Activated T-cell treated with anti-CD3 and anti-CD28 coated beads, Interleukin-2, amount 50 U/mL, for 1 hour (primary cell): ENCODE results near the gene PNMA8B.

Experiments
- DNase-seq: peaks from one replicate; pipeline ENCODE4 v3.0.0-alpha.2; 2020

PNMA8B gene

GRCh38 chr19:46486358-46486757 is 9.3 kb downstream of the PNMA8B start:
- no peak for DNase-seq

DNA sequence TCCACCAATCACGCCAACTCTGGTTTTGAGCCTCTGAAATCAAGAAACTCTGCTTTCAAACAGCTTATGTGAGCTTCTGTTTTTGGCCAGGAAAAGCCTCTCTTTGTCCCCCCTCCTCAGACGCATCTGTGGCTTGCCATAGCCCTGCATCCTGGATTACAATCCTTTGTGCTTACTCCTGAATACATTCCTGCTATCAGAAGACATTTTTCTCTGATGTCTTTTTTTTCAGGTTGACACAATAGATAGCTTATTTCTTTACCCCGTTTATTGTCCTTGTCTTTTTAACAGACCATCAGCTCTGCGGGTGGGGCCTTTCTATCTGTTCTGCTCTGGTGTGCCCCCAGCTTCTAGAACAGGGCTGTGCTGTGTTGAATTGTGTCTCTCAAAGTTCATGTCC is 11.0 kb downstream of the PNMA8B start:
- DNase-seq = no peak

DNA sequence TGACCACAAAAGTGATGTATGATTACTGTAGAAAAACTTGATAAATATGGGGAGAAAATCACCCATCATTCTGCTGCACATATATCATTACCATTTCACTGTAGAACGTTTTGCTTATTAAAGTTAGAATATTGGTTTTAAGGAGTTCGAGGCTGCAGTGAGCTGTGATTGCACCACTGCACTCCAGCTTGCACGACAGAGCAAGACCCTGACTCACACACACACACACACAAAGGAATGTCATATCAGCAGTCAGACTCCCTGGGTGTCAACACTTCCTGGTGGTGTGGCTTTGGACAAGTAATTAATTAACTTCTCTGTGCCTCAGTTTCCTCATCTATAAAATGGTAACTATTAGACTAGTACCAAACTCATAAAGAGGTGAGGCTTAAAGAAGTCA is 13.0 kb downstream of the PNMA8B start:
- DNase-seq = no peak

GRCh38 chr19:46481947-46482346 is 13.7 kb downstream of the PNMA8B start:
- no peak for DNase-seq

GRCh38 chr19:46481223-46481848 is 14.3 kb downstream of the PNMA8B start:
- no peak for DNase-seq

DNA sequence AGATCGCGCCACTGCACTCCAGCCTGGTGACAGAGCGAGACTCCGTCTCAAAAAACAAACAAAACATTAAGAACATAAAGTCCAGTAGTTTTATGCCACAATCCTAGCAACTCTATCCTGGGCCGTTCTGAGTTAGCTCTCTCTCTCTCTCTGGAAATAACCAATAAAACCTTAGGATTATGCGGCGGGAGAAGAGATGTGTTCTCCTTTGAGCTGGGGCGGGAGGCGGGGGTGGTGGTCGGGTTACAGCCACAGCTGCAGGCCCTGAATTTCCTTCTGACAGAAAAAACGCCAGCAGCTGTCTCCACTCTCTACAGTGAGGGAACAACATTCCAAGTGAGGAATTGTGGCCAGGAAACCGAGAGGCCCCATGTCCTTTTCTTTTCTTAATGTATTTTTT is 15.3 kb downstream of the PNMA8B start:
- DNase-seq = no peak

- DNase-seq = no peak
These were observed 17.2 kb downstream of the PNMA8B start for GRCh38 chr19:46478356-46478986.

- no peak for DNase-seq
These were observed 19.7 kb downstream of the PNMA8B start for GRCh38 chr19:46475986-46476385.

DNA sequence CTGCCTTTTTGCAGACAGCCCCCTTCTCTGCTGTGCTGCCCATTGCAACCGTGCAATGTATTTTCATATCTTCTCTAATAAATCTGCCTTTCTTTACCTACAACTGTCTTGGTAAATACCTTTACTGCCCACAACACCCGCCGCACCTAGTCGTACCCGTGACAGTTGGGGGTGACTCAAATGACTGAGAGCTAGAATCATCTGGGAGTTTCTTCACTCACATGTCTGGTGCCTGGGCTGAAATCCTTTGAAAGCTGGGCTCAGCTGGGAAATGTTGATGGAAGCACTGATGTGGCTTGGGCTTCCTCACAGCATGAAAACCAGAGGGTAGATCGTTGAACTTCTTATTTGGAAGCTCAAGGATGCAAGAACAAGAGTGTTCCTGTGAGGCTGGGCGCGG is 21.5 kb downstream of the PNMA8B start:
- no peak for DNase-seq

DNA sequence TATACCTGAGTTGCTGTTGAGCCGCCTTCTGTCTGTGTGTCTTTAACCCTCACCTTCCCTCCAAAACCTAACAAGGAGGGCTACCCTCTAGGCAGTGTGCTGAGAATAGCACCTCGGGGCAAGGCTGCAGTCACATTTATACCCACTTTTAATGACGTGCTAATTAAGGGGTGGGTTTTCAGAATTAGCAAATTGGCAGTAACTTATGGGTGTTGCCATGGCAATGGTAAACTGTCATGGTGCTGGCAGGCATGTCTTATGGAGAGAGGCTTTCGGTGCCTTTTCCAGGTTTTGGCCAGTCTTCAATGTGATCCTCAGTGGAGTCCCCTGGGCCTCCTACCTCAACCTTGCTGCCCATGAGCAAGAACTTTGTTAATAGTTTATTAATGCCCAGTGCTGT is 23.1 kb downstream of the PNMA8B start:
- DNase-seq = no peak

GRCh38 chr19:46471811-46472543 is 23.7 kb downstream of the PNMA8B start:
- no peak for DNase-seq

DNA sequence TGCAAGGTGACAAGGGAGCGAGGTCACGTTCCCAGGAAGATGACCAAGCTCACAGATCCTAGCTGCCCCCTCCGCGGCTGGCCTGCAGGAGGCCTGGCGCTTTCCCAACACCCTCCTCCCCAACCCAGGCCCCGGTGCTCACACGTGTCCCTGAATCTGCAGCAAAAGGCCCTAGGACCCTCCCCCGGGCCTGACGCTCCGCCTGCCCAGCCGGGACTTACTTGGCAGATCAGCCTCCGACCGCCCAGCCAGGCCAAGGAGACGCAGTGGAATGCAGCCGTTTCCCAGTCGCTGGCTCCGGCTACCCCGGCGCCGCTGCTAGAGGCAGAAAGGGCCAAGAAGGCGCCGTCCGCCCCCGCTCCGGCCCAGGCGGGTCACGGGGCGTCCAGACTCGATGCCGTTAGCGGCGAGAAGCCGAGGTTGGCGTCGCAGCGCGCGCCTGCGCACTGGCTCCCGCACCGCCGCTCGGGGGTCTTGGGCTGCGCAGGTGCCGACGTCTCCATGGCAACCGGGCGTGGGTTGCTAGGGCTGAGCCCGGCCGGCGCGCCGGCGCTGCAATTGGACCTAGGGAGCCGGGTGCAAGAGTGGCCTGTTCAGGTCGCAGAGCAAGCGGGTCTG is 24.4 kb downstream of the PNMA8B start, which contains the start of gene PNMA8A:
Gene PNMA8A (minus strand): TSS at position 448 of the 618 bp plus-strand sequence. CDS start 528 bp downstream, outside the sequence.
- no peak for DNase-seq

- DNase-seq = no peak
These were observed 25.3 kb downstream of the PNMA8B start for GRCh38 chr19:46470376-46470775.

DNA sequence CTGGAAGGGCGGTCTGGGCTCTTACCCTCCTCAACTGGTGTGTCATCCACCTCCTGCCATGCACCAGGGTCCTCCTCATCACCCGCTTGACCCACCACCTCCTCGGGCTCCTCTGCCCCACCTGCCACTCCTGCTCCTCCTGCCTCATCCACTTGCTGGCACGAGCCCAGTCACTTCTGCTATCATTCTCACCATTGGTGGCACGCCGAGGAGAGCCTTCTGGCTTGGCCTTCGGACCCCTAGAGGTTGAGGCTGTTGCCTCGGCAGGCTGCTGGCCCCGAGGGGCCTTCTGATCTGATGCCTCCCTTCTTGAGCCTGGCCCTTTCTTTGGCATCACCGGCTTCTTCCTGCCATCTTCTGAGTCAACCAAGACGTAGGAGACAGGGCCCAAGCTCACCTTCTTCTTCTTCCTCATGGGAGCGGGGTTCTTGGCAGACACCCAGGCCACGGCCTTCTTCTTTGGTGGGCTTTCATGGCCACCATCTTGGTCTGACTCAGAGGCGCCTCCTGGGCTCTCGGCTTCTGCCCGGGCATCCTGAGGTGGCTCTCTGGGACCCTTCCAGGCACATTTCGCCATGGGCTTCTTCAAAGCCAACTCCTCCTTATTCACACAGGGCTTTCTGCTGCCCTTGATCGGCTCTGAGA is 26.0 kb downstream of the PNMA8B start:
- DNase-seq = no peak

- DNase-seq = no peak
These were observed 29.0 kb downstream of the PNMA8B start for GRCh38 chr19:46466536-46467196.

- DNase-seq = no peak
These were observed 32.2 kb downstream of the PNMA8B start for GRCh38 chr19:46463516-46463915.

- DNase-seq = no peak
These were observed 34.1 kb downstream of the PNMA8B start for GRCh38 chr19:46461537-46461936.

DNA sequence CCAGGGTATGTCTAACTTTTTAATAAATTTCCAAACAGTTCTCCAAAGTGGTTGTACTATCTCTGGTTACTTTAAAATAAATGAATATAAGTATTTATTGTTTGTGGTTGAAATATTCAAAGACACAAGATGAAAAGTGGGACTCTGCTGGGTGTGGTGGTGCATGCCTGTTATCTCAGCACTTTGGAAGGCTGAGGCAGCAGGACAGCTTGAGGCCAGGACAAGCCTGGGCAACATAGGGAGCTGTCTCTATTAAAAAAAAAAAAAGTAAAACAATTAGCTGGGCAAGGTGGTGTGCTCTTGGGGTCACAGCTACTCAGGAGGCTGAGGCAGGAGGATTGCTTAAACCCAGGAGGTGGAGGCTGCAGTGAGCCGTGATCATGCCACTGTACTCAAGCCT is 34.7 kb downstream of the PNMA8B start:
- no peak for DNase-seq

GRCh38 chr19:46460055-46460454 is 35.6 kb downstream of the PNMA8B start:
- DNase-seq = no peak

DNA sequence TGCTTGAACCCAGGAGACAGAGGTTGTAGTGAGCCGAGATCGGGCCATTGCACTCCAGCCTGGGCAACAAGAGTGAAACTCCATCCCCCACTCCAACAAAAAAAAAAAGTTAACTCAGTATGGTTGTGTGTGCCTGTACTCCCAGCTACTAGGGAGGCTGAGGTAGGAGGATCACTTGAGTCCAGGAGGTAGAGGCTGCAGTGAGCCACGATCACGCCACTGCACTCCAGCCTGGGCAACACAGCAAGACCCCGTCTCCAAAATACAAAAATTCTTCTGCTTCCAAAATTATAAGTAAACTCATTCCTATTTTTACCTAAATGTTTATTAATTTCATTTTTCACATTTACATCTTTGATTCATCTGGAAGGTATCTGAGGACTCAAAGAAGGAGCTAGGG is 38.7 kb downstream of the PNMA8B start:
- no peak for DNase-seq

- no peak for DNase-seq
These were observed 41.4 kb downstream of the PNMA8B start for GRCh38 chr19:46454244-46454643.

DNA sequence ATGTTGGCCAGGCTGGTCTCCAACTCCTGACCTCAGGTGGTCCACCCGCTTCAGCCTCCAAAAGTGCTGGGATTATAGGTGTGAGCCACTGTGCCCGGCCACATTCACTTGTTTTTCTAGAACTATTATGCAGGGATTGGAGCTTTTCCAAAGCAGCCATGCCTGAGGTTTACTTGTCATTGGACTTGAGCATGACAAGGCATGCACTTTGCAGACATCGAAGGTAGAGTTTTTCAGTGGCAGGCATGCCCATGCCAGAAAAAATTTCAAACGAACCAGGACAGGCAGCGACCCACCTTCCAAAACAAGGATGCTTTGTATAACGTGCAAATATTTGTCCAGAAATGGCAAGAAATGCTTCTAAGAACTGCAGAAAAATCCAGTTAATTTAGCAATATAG is 42.0 kb downstream of the PNMA8B start:
- no peak for DNase-seq

DNA sequence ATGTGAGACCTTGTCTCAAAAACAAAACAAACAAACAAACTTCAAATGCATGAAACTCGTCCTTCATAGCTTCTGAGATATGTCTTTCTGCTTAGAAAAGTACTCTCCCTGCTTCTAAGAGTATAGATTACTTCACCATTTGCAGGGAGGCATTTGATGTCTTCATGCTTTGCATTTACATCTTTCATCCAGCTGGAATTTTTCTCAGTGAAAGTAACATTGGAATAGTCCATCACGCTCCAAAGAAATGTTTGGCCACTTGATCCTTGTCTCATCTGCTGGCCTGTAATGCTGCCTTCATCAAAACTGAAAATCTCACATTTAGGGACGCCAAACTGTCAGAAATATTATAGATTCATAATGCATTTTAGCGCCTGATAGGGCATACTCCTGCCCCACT is 43.5 kb downstream of the PNMA8B start:
- DNase-seq = no peak
